Measurements from ENCODE around the gene SELENBP1.

Gene SELENBP1

DNA sequence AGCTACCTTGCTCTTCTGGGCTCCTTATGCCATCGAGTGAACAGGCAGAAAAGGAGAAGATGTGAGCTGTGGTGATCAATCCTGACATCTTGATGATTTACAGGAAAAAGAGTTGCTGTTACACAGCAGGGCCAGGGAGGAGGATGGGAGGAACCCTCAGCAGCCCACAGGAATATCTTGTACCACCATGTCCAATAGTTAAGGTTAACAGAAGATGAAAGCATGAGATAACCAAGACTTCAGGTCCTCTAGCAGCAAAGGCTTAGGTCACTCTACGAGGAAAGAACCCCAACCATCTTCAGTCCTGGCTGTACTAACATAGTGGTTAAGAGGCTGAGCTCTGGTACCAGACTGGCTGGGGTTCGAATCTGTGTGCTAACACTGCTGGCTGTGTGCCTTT is 12.1 kb upstream of the SELENBP1 start:
- DNase-seq (ENCODE audit: insufficient read length, low spot score) (no peak), FAIRE-seq (no peak)
- TF ChIP-seq POLR2AphosphoS5 (IDR thresholded peaks at IDR 0.05; ENCODE audit: low read depth, low read length) (no peak), PAX5 (IDR thresholded peaks at IDR 0.05; ENCODE audit: insufficient read depth, low read length, severe bottlenecking) (no peak), SPI1 (IDR thresholded peaks at IDR 0.05; ENCODE audit: low read depth, low read length) (no peak), POU2F2 (IDR thresholded peaks at IDR 0.05; ENCODE audit: low read depth, low read length) (no peak), TAF1 (IDR thresholded peaks at IDR 0.05; ENCODE audit: low read depth, low read length) (no peak), POLR2A (IDR thresholded peaks at IDR 0.05; ENCODE audit: low read depth, low read length) (no peak)

DNA sequence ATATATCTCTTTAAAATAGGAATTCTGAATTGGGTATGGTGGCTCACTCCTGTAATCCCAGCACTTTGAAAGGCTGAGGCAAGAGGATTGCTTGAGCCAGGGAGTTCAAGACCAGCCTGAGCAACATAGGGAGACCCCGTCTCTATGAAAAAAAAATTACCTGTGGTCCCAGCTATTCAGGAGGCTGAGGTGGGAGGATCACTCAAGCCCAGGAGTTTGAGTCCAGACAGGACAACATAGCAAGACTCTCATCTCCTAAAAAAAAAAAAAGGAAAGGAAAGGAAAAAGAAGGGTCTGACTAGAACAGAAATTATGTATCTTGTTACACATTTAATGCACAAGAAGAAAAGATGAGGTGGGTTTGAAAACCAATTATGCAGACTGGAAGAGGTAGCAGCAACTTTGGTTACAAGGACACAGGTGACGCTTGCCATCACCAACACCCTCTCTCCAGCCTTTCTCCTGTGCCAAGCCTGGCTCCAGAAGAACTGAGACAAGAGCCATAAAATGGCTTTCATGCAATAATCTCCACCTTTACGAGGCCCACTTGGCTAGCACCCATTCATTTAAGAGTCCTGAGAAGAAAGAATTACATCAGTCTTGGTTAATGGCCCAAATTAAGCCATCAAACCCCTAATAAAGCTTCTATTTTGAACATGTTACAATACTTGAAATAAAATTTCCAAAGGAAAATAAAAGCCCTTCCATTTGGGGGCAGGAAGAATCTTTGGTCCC is 4.8 kb upstream of the SELENBP1 start:
- TF ChIP-seq POLR2A (IDR thresholded peaks at IDR 0.05; ENCODE audit: low read depth, low read length): no peak
- TF ChIP-seq SPI1 (IDR thresholded peaks at IDR 0.05; ENCODE audit: low read depth, low read length): no peak
- TF ChIP-seq POU2F2 (IDR thresholded peaks at IDR 0.05; ENCODE audit: low read depth, low read length): no peak
- DNase-seq (ENCODE audit: insufficient read length, low spot score) (no peak), FAIRE-seq (no peak)

DNA sequence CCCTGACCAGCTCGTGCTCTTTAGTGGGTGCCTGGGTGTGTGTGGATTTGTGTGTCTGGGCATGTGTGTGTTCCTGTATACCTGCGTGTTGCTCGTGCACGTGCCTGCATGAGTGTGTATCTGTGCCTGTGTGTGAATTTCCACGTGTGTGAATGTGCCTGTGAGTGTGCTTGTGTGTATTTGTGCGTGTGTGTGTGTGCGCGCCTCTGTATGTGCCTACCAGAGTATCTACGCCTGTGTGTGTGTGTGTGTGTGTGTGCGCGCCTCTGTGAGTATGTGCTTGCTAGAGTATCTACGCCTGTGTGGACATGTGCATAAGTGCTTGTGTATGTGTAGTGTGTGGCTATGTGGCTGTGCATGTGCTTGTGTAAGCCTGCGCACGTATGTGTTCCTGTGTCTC is 691 bp upstream of the SELENBP1 start:
- no peak for FAIRE-seq

GRCh38 chr1:151371370-151372057 is 991 bp downstream of the SELENBP1 start:
- no peak for TF ChIP-seq POLR2A (IDR thresholded peaks at IDR 0.05; ENCODE audit: low read depth, low read length)
- TF ChIP-seq POU2F2 (IDR thresholded peaks at IDR 0.05; ENCODE audit: low read depth, low read length): no peak
- no peak for TF ChIP-seq SPI1 (IDR thresholded peaks at IDR 0.05; ENCODE audit: low read depth, low read length)
- TF ChIP-seq TAF1 (IDR thresholded peaks at IDR 0.05; ENCODE audit: low read depth, low read length): no peak
- TF ChIP-seq PAX5 (IDR thresholded peaks at IDR 0.05; ENCODE audit: insufficient read depth, low read length, severe bottlenecking): no peak
- no peak for TF ChIP-seq POLR2AphosphoS5 (IDR thresholded peaks at IDR 0.05; ENCODE audit: low read depth, low read length)
- no peak for DNase-seq (ENCODE audit: insufficient read length, low spot score)
- no peak for FAIRE-seq

More for the DNA sequence above, 691 bp upstream of the SELENBP1 start:
- TF ChIP-seq POLR2AphosphoS5 (IDR thresholded peaks at IDR 0.05; ENCODE audit: low read depth, low read length): no peak
- no peak for TF ChIP-seq TAF1 (IDR thresholded peaks at IDR 0.05; ENCODE audit: low read depth, low read length)
- TF ChIP-seq POLR2A (IDR thresholded peaks at IDR 0.05; ENCODE audit: low read depth, low read length): no peak
- no peak for TF ChIP-seq POU2F2 (IDR thresholded peaks at IDR 0.05; ENCODE audit: low read depth, low read length)
- no peak for TF ChIP-seq PAX5 (IDR thresholded peaks at IDR 0.05; ENCODE audit: insufficient read depth, low read length, severe bottlenecking)
- no peak for TF ChIP-seq SPI1 (IDR thresholded peaks at IDR 0.05; ENCODE audit: low read depth, low read length)
- no peak for DNase-seq (ENCODE audit: insufficient read length, low spot score)

- TF ChIP-seq POU2F2 (IDR thresholded peaks at IDR 0.05; ENCODE audit: low read depth, low read length): no peak
- no peak for TF ChIP-seq POLR2A (IDR thresholded peaks at IDR 0.05; ENCODE audit: low read depth, low read length)
- no peak for TF ChIP-seq POLR2AphosphoS5 (IDR thresholded peaks at IDR 0.05; ENCODE audit: low read depth, low read length)
- no peak for TF ChIP-seq PAX5 (IDR thresholded peaks at IDR 0.05; ENCODE audit: insufficient read depth, low read length, severe bottlenecking)
- TF ChIP-seq TAF1 (IDR thresholded peaks at IDR 0.05; ENCODE audit: low read depth, low read length): no peak
- no peak for TF ChIP-seq SPI1 (IDR thresholded peaks at IDR 0.05; ENCODE audit: low read depth, low read length)
- DNase-seq (ENCODE audit: insufficient read length, low spot score) (no peak), FAIRE-seq (no peak)
These were observed 2.1 kb downstream of the SELENBP1 start for GRCh38 chr1:151370211-151370911.

GRCh38 chr1:151369621-151370048 is 2.9 kb downstream of the SELENBP1 start:
- no peak for FAIRE-seq
- DNase-seq (ENCODE audit: insufficient read length, low spot score): no peak
- TF ChIP-seq POU2F2 (IDR thresholded peaks at IDR 0.05; ENCODE audit: low read depth, low read length) (no peak), SPI1 (IDR thresholded peaks at IDR 0.05; ENCODE audit: low read depth, low read length) (no peak), POLR2A (IDR thresholded peaks at IDR 0.05; ENCODE audit: low read depth, low read length) (no peak), POLR2AphosphoS5 (IDR thresholded peaks at IDR 0.05; ENCODE audit: low read depth, low read length) (no peak), TAF1 (IDR thresholded peaks at IDR 0.05; ENCODE audit: low read depth, low read length) (no peak)

DNA sequence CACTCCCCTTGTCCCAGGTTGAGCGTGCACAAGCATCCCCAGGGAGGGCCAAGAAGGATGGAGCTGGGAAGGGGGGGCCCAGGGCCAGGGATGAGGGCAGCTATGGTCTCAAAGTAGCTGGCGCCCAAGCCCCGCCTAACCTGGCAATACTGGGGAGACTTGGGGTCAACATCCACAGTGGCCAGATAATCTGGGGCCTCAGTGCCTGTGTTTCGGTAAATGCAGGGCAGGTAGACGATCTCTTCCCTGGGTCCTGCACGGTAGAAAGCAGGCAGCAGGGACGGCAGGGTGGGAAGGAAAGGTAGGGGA is 3.2 kb downstream of the SELENBP1 start:
- no peak for DNase-seq (ENCODE audit: insufficient read length, low spot score)
- no peak for FAIRE-seq
- TF ChIP-seq POLR2AphosphoS5 (IDR thresholded peaks at IDR 0.05; ENCODE audit: low read depth, low read length): no peak
- TF ChIP-seq POLR2A (IDR thresholded peaks at IDR 0.05; ENCODE audit: low read depth, low read length): no peak
- TF ChIP-seq SPI1 (IDR thresholded peaks at IDR 0.05; ENCODE audit: low read depth, low read length): no peak
- TF ChIP-seq TAF1 (IDR thresholded peaks at IDR 0.05; ENCODE audit: low read depth, low read length): no peak
- TF ChIP-seq PAX5 (IDR thresholded peaks at IDR 0.05; ENCODE audit: insufficient read depth, low read length, severe bottlenecking): no peak
- no peak for TF ChIP-seq POU2F2 (IDR thresholded peaks at IDR 0.05; ENCODE audit: low read depth, low read length)

- DNase-seq (ENCODE audit: insufficient read length, low spot score) (no peak), FAIRE-seq (no peak)
These were observed 3.9 kb downstream of the SELENBP1 start for GRCh38 chr1:151368393-151369301.

More at GRCh38 chr1:151368393-151369301, 3.9 kb downstream of the SELENBP1 start:
- no peak for TF ChIP-seq TAF1 (IDR thresholded peaks at IDR 0.05; ENCODE audit: low read depth, low read length)
- TF ChIP-seq PAX5 (IDR thresholded peaks at IDR 0.05; ENCODE audit: insufficient read depth, low read length, severe bottlenecking): no peak
- TF ChIP-seq POLR2A (IDR thresholded peaks at IDR 0.05; ENCODE audit: low read depth, low read length): no peak
- TF ChIP-seq POLR2AphosphoS5 (IDR thresholded peaks at IDR 0.05; ENCODE audit: low read depth, low read length): no peak
- no peak for TF ChIP-seq POU2F2 (IDR thresholded peaks at IDR 0.05; ENCODE audit: low read depth, low read length)
- TF ChIP-seq SPI1 (IDR thresholded peaks at IDR 0.05; ENCODE audit: low read depth, low read length): no peak

Data from GM12891 (cell line).